Mesenchymal stem cell (in vitro differentiated cells and primary cell): ENCODE data around the gene STAG1.
"Not testable (repeated sequence)": the region's sequence is repeated elsewhere in the genome, so short reads cannot be mapped to it uniquely, and the experiment has no call there.

ENCODE experiments used
- DNase-seq: peaks from one replicate; pipeline ENCODE4 v3.0.0-alpha.2; 2013
- H2AFZ ChIP-seq: one replicate; pipeline ENCODE4 v1.6.1; 2013; ENCODE audit warnings: low read depth, mild to moderate bottlenecking, control low read depth, inconsistent platforms, low read length, moderate library complexity
- H2AK5ac ChIP-seq: 2 replicates; pipeline ENCODE4 v1.6.1; 2013; ENCODE audit warnings: low read length, moderate library complexity, mild to moderate bottlenecking, inconsistent platforms; ENCODE audit not compliant: severe bottlenecking
- H2BK120ac ChIP-seq: one replicate; pipeline ENCODE4 v1.6.1; 2013; ENCODE audit warnings: low read depth, mild to moderate bottlenecking, inconsistent platforms, low read length, moderate library complexity
- H2BK12ac ChIP-seq, 2 experiments: one replicate each; pipeline ENCODE4 v1.6.1; 2013; ENCODE audit warnings: inconsistent platforms in 2 of 2, low read length in 2 of 2, mild to moderate bottlenecking in 2 of 2, moderate library complexity in 2 of 2, control low read depth in 1 of 2
- H2BK15ac ChIP-seq: one replicate; pipeline ENCODE4 v1.6.1; 2013; ENCODE audit warnings: mild to moderate bottlenecking, low read depth, inconsistent platforms; ENCODE audit not compliant: poor library complexity, severe bottlenecking
- H2BK5ac ChIP-seq: 2 replicates; pipeline ENCODE4 v1.6.1; 2013; ENCODE audit warnings: low read depth, mild to moderate bottlenecking, low read length, control low read depth, inconsistent platforms; ENCODE audit not compliant: poor library complexity, severe bottlenecking
- H3K14ac ChIP-seq, 2 experiments: one replicate each; pipeline ENCODE4 v1.6.1; 2013; ENCODE audit warnings: inconsistent platforms in 2 of 2, low read length in 2 of 2, control low read depth in 1 of 2, mild to moderate bottlenecking in 1 of 2, moderate library complexity in 1 of 2
- H3K18ac ChIP-seq, 2 experiments: one replicate each; pipeline ENCODE4 v1.6.1; 2013; ENCODE audit warnings: inconsistent platforms in 2 of 2, low read length in 2 of 2, control low read depth in 1 of 2, low read depth in 1 of 2, mild to moderate bottlenecking in 1 of 2
- H3K23ac ChIP-seq, 2 experiments: one replicate each; pipeline ENCODE4 v1.6.1; 2013; ENCODE audit warnings: inconsistent platforms in 2 of 2, low read length in 2 of 2, mild to moderate bottlenecking in 2 of 2, moderate library complexity in 2 of 2, control low read depth in 1 of 2
- H3K27ac ChIP-seq: 2 replicates; pipeline ENCODE4 v1.5.1; 2013; ENCODE audit warnings: mild to moderate bottlenecking, moderate library complexity, low read length, control low read depth, inconsistent platforms; ENCODE audit not compliant: poor library complexity, severe bottlenecking
- H3K27me3 ChIP-seq, 2 experiments: 2 replicates each; pipeline versions ENCODE4 v1.6.1 to v1.7.0; 2013; ENCODE audit warnings: low read length in 2 of 2, mild to moderate bottlenecking in 2 of 2, moderate library complexity in 2 of 2, control low read depth in 1 of 2, inconsistent platforms in 1 of 2; ENCODE audit not compliant: control insufficient read depth in 1 of 2, insufficient read depth in 1 of 2
- H3K36me3 ChIP-seq, 2 experiments: 2 replicates each; pipeline versions ENCODE4 v1.6.1 to v1.7.0; 2013; ENCODE audit warnings: low read length in 2 of 2, control low read depth in 1 of 2, inconsistent platforms in 1 of 2, low read depth in 1 of 2, mild to moderate bottlenecking in 1 of 2; ENCODE audit not compliant: insufficient read depth in 2 of 2, control insufficient read depth in 1 of 2
- H3K4ac ChIP-seq, 2 experiments: one replicate each; pipeline ENCODE4 v1.6.1; 2013; ENCODE audit warnings: inconsistent platforms in 2 of 2, low read length in 2 of 2, mild to moderate bottlenecking in 2 of 2, moderate library complexity in 2 of 2, control low read depth in 1 of 2, low read depth in 1 of 2
- H3K4me1 ChIP-seq: 2 replicates; pipeline ENCODE4 v1.6.1; 2013; ENCODE audit warnings: low read depth, low read length, control low read depth; ENCODE audit not compliant: control insufficient read depth, insufficient read depth
- H3K4me2 ChIP-seq: 2 replicates; pipeline ENCODE4 v1.6.1; 2013; ENCODE audit warnings: low read length, mild to moderate bottlenecking, inconsistent platforms; ENCODE audit not compliant: poor library complexity, severe bottlenecking
- H3K4me3 ChIP-seq, 2 experiments: 2 replicates each; pipeline versions ENCODE4 v1.5.1 to v1.7.0; 2013; ENCODE audit warnings: low read length in 2 of 2, mild to moderate bottlenecking in 2 of 2, control low read depth in 1 of 2, low read depth in 1 of 2; ENCODE audit not compliant: insufficient read depth in 1 of 2
- H3K79me1 ChIP-seq: replicated peaks from 2 replicates; pipeline ENCODE4 v1.6.1; 2013; ENCODE audit warnings: mild to moderate bottlenecking, control low read depth, low read length, inconsistent platforms; ENCODE audit not compliant: poor library complexity, severe bottlenecking
- H3K9ac ChIP-seq: 2 replicates; pipeline ENCODE4 v1.7.0; 2013; ENCODE audit warnings: mild to moderate bottlenecking, low read length, moderate library complexity
- H3K9me3 ChIP-seq: 2 replicates; pipeline ENCODE4 v1.7.0; 2013; ENCODE audit warnings: mild to moderate bottlenecking, low read length; ENCODE audit not compliant: control insufficient read depth
- H4K8ac ChIP-seq: one replicate; pipeline ENCODE4 v1.6.1; 2013; ENCODE audit warnings: inconsistent platforms, mild to moderate bottlenecking, low read length, moderate library complexity
- H4K91ac ChIP-seq: one replicate; pipeline ENCODE4 v1.6.1; 2013; ENCODE audit warnings: mild to moderate bottlenecking, low read length, inconsistent platforms
- WGBS: methylation state at CpG from one replicate; pipeline ENCODE4 v1.1.7; 2013; ENCODE audit warnings: mixed read lengths; 5-methylcytosine and 5-hydroxymethylcytosine counted together

STAG1 gene

DNA sequence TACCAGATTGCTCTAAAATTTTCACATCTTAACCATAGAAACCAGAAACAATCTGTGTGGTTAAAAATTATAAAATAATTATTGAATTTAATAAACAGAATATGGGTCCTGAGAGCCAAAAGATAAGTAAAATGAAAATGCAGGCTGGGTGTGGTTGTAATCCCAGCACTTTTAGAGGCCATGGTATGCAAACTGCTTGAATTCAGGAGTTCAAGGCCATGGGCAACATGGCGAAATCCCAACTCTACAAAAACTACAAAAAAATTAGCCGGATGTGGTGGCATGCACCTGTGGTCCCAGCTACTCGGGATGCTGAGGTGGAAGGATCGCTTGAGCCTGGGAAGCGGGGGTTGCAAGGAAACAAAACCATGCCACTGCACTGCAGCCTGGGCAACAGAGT is 236.1 kb downstream of the STAG1 start:
- Histone ChIP-seq H3K9ac (no peak overlapping the region), H3K4me2 (no peak overlapping the region), H3K18ac (no peak overlapping the region), H2BK5ac (no peak overlapping the region), H3K36me3 (peaks cover 4 to 24% of the 10 kb centered on the region in 2 experiments), H2BK12ac (no peak overlapping the region), H2AK5ac (no peak overlapping the region), H2AFZ (no peak overlapping the region), H4K8ac (no peak overlapping the region), H3K23ac (no peak overlapping the region), H3K79me1 (peaks cover 10% of the 10 kb centered on the region), H3K14ac (no peak overlapping the region), H2BK120ac (no peak overlapping the region), H2BK15ac (no peak overlapping the region), H3K27ac (no peak overlapping the region), H3K4me1 (no peaks in the 10 kb centered on the region), H3K4ac (no peak overlapping the region), H4K91ac (no peak overlapping the region), H3K4me3 (no peak overlapping the region), H3K9me3 (no peaks in the 10 kb centered on the region), H3K27me3 (no peaks in the 10 kb centered on the region)
- 96% methylated on average over 4 of the region's 5 CpGs for WGBS
- DNase-seq = no peak

DNA sequence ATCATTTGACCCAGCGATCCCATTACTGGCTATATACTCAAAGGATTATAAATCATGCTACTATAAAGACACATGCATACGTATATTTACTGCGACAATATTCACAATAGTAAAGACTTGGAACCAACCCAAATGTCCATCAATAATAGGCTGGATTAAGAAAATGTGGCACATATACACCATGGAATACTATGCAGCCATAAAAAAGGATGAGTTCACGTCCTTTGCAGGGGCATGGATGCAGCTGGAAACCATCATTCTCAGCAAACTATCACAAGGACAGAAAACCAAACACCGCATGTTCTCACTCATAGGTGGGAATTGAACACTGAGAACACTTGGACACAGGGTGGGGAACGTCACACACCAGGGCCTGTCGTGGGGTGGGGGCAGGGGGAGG is 237.6 kb downstream of the STAG1 start:
- not testable (repeated sequence) for H2AFZ ChIP-seq, H3K4me2 ChIP-seq, H2AK5ac ChIP-seq, H4K91ac ChIP-seq, H3K4me1 ChIP-seq, H3K9ac ChIP-seq, H2BK15ac ChIP-seq, H3K23ac ChIP-seq, H2BK12ac ChIP-seq, H3K14ac ChIP-seq, H3K27ac ChIP-seq, H2BK5ac ChIP-seq, H3K4me3 ChIP-seq, H2BK120ac ChIP-seq, H3K4ac ChIP-seq, H4K8ac ChIP-seq, H3K9me3 ChIP-seq, DNase-seq, H3K27me3 ChIP-seq, H3K18ac ChIP-seq
- WGBS = 96% methylated on average over 4 of the region's 7 CpGs
- Histone ChIP-seq H3K36me3 (peaks cover 6 to 15% of the 10 kb centered on the region in 2 experiments), H3K79me1 (peaks cover 14% of the 10 kb centered on the region)

DNA sequence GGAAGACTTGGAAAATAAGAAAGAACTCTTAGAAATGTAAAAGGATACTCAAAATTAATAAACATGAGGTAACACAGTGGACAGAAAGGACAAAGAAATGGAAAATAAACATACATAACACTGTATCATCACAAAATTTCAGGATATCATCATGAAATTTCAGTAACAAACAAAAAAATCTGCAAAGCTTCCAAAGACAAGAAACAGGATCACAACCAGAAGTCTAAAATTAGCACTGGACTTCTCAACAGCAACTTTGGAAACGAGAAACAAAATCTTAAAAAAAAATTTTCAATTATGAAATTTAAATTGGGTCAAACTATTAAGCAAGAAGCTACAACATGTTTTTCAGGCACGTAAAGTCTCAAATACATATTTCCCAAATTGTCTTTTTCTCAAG is 238.8 kb downstream of the STAG1 start:
- Histone ChIP-seq H3K4me2 (no peak overlapping the region), H3K27me3 (no peaks in the 10 kb centered on the region), H3K79me1 (peaks cover 18% of the 10 kb centered on the region), H3K4ac (no peak overlapping the region), H3K9ac (no peak overlapping the region), H3K27ac (no peak overlapping the region), H4K91ac (no peak overlapping the region), H4K8ac (no peak overlapping the region), H3K4me1 (no peaks in the 10 kb centered on the region), H3K14ac (no peak overlapping the region), H3K23ac (no peak overlapping the region), H2AK5ac (no peak overlapping the region), H3K18ac (no peak overlapping the region), H3K9me3 (no peaks in the 10 kb centered on the region), H2BK120ac (no peak overlapping the region), H2BK12ac (no peak overlapping the region), H2BK15ac (no peak overlapping the region), H3K4me3 (no peak overlapping the region), H2AFZ (no peak overlapping the region), H2BK5ac (no peak overlapping the region), H3K36me3 (peaks cover 6 to 12% of the 10 kb centered on the region in 2 experiments)
- no CpG with 5 or more reads among the region's 2 CpGs for WGBS
- DNase-seq = no peak

DNA sequence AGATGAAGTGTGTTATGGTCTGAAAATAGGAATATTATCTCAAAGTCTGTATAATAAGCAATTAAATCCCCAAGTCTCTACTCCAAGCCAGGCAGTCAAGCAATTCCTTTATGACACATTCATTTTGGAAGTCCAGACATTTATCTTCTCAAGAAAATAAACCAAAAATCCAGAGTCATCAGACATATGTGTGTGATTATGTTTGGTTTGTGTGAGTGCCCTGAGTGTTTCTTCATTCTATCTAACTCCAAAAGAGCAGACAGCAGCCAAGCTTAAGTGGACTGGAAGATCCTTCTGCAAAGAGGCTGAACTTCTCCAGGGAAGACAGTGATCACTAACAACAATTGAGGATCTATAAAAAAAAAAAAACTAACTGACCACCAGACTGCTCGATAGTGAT is 239.8 kb downstream of the STAG1 start:
- peaks cover 6 to 15% of the 10 kb centered on the region in 2 experiments for H3K36me3 ChIP-seq
- H3K27ac ChIP-seq = no peak overlapping the region
- DNase-seq = no peak
- H3K14ac ChIP-seq = no peak overlapping the region
- H3K4ac ChIP-seq = no peak overlapping the region
- no peak overlapping the region for H4K8ac ChIP-seq
- no peak overlapping the region for H2BK12ac ChIP-seq
- H4K91ac ChIP-seq = no peak overlapping the region
- no peak overlapping the region for H2AK5ac ChIP-seq
- no peak overlapping the region for H2BK15ac ChIP-seq
- H2BK5ac ChIP-seq = no peak overlapping the region
- no peak overlapping the region for H3K4me2 ChIP-seq
- 100% methylated on average over 1 of the region's 1 CpG for WGBS
- no peak overlapping the region for H3K18ac ChIP-seq
- H3K23ac ChIP-seq = no peak overlapping the region
- H3K9ac ChIP-seq = peak overlapping the region; percentile 5
- H2AFZ ChIP-seq = no peak overlapping the region
- H3K4me1 ChIP-seq = no peaks in the 10 kb centered on the region
- H3K4me3 ChIP-seq = no peak overlapping the region
- H2BK120ac ChIP-seq = no peak overlapping the region
- H3K79me1 ChIP-seq = peaks cover 19% of the 10 kb centered on the region
- no peaks in the 10 kb centered on the region for H3K9me3 ChIP-seq
- H3K27me3 ChIP-seq = no peaks in the 10 kb centered on the region
